WTC11 (cell line): ENCODE results near the gene CCDC183. TPM values are rescaled to one million over a fixed set of nuclear protein-coding genes. Genes with fewer than 3 reads are reported as not detected.

Experiments used
- ATAC-seq: fragments of 200-7000 bp; cut with Tn5 transposase; 2 replicates; pipeline ENCODE4 v1.10.0; 2021; ENCODE audit warnings: mild to moderate bottlenecking, moderate library complexity
- CTCF ChIA-PET: fragments of 300-600 bp; sonication (Branson Sonifier 250); formaldehyde crosslinking; loops from one replicate; lab custom pipeline; 2021; ENCODE audit warnings: antibody characterized with exemption; lab: Charles Lee
- POLR2A ChIA-PET: fragments of 350-600 bp; sonication (Branson Sonifier 250); formaldehyde crosslinking; loops from one replicate; lab custom pipeline; 2021; ENCODE audit warnings: antibody characterized with exemption; lab: Charles Lee
- DNase-seq: peaks from one replicate; pipeline ENCODE4 v3.0.0; 2021; ENCODE audit warnings: low spot score
- H3K27ac Mint-ChIP-seq: 2 replicates; pipeline ENCODE4 v1.8.0; 2021; ENCODE audit warnings: mixed read lengths
- H3K27me3 Mint-ChIP-seq: 2 replicates; pipeline ENCODE4 v1.8.0; 2021; ENCODE audit warnings: low read depth, mild to moderate bottlenecking, moderate library complexity, mixed read lengths
- H3K36me3 Mint-ChIP-seq: 2 replicates; pipeline ENCODE4 v1.8.0; 2021; ENCODE audit warnings: mixed read lengths
- H3K4me1 Mint-ChIP-seq: 2 replicates; pipeline ENCODE4 v1.8.0; 2022; ENCODE audit warnings: mixed read lengths
- H3K4me3 Mint-ChIP-seq: 2 replicates; pipeline ENCODE4 v1.8.0; 2021; ENCODE audit warnings: mild to moderate bottlenecking, moderate library complexity, mixed read lengths
- H3K9me3 Mint-ChIP-seq: 2 replicates; pipeline ENCODE4 v1.8.0; 2021; ENCODE audit warnings: mixed read lengths
- CDX4 ChIP-seq: fragments of 250-450 bp; sonication (Bioruptor Pico); IDR thresholded peaks from 2 replicates; pipeline ENCODE4 v1.9.0; 2021; ENCODE audit warnings: moderate library complexity, mild to moderate bottlenecking, inconsistent platforms, borderline replicate concordance
- E2F4 ChIP-seq: sonication (generic); formaldehyde crosslinking; IDR thresholded peaks from 2 replicates; pipeline ENCODE4 v1.8.1; 2022; ENCODE audit warnings: low read depth, mild to moderate bottlenecking, moderate library complexity, missing genetic modification reagents, borderline replicate concordance
- FOXK1 ChIP-seq: sonication (generic); formaldehyde crosslinking; IDR thresholded peaks from 2 replicates; pipeline ENCODE4 v1.8.0; 2022; ENCODE audit warnings: mild to moderate bottlenecking, moderate library complexity, missing genetic modification reagents
- FOXP4 ChIP-seq: sonication (generic); formaldehyde crosslinking; IDR thresholded peaks from 2 replicates; pipeline ENCODE4 v1.8.0; 2022; ENCODE audit warnings: mild to moderate bottlenecking, missing genetic modification reagents
- HMGXB4 ChIP-seq: sonication (generic); formaldehyde crosslinking; IDR thresholded peaks from 2 replicates; pipeline ENCODE4 v1.8.1; 2023; ENCODE audit warnings: mild to moderate bottlenecking, moderate library complexity, missing genetic modification reagents
- IRF1 ChIP-seq: sonication (generic); formaldehyde crosslinking; IDR thresholded peaks from 2 replicates; pipeline ENCODE4 v1.8.0; 2023; ENCODE audit warnings: missing genetic modification reagents
- KAT7 ChIP-seq: sonication (generic); formaldehyde crosslinking; IDR thresholded peaks from 2 replicates; pipeline ENCODE4 v1.8.1; 2023; ENCODE audit warnings: missing genetic modification reagents, mild to moderate bottlenecking, borderline replicate concordance
- PRDM15 ChIP-seq: sonication (generic); formaldehyde crosslinking; IDR thresholded peaks from 2 replicates; pipeline ENCODE4 v1.8.0; 2022; ENCODE audit warnings: missing genetic modification reagents
- TEAD1 ChIP-seq: sonication (generic); formaldehyde crosslinking; IDR thresholded peaks from 2 replicates; pipeline ENCODE4 v1.8.0; 2022; ENCODE audit warnings: mild to moderate bottlenecking, missing genetic modification reagents
- TP53 ChIP-seq: sonication (generic); formaldehyde crosslinking; IDR thresholded peaks from 2 replicates; pipeline ENCODE4 v1.8.1; 2023; ENCODE audit warnings: mild to moderate bottlenecking, missing genetic modification reagents
- total RNA-seq: library from RNA; stranded (reverse); gene quantifications from 3 replicates; pipeline ENCODE4 v1.2.3, GENCODE V29; 2021

CCDC183 gene
- total RNA-seq, 1 experiment from 2014 or later: 2.1 TPM

- no peak for TF ChIP-seq HMGXB4
- no peak for TF ChIP-seq KAT7 (CRISPR knock-in tag)
- 0 out of 2 replicates have a peak, but pooled peaks have one; percentile 23 for TF ChIP-seq IRF1 (CRISPR knock-in tag)
- TF ChIP-seq, all 79 proteins: peak for 4
Measured at GRCh38 chr9:136820971-136821825, 25.1 kb downstream of the CCDC183 start (continued).

- ChIA-PET CTCF (interaction anchor here (1.3 to 5.8 kb wide), 8 partner anchors 13 to 247 kb away, joined by 3 to 64 read pairs (median 6); partner anchors contain the start of genes AJM1, RABL6 and TMEM141), POLR2A (interaction anchor here (0.9 to 1.5 kb wide), 3 partner anchors 9 to 21 kb away, joined by 3 to 5 read pairs (median 5); partner anchors contain the start of gene RABL6)
- Mint-ChIP-seq H3K27me3 (no peaks in the 10 kb centered on the region), H3K4me3 (peak overlapping the region; percentile 55), H3K9me3 (no peaks in the 10 kb centered on the region), H3K27ac (peak overlapping the region; percentile 73; the same call in 1 of the 2 replicates), H3K4me1 (peaks cover 14% of the 10 kb centered on the region), H3K36me3 (peaks cover 6% of the 10 kb centered on the region)
- DNase-seq: peak; percentile 56
- TF ChIP-seq TP53 (CRISPR knock-in tag): 0 out of 2 replicates have a peak, but pooled peaks have one; percentile 1
- TF ChIP-seq PRDM15 (CRISPR knock-in tag): no peak
- TF ChIP-seq FOXP4 (CRISPR knock-in tag): no peak
- TF ChIP-seq FOXK1 (CRISPR knock-in tag): no peak
- no peak for TF ChIP-seq TEAD1
- no peak for TF ChIP-seq E2F4 (CRISPR knock-in tag)
- no peak for TF ChIP-seq CDX4
- ATAC-seq: peak; percentile 43
Measured at GRCh38 chr9:136821826-136822544, 25.8 kb downstream of the CCDC183 start.
